Panc1 (cell line): ENCODE measurements around the gene CENATAC.

Experiments
- CTCF ChIP-seq: fragments of 450-650 bp; IDR thresholded peaks from 2 replicates; pipeline ENCODE4 v1.5.1; 2017; ENCODE audit warnings: mild to moderate bottlenecking
- POLR2AphosphoS5 ChIP-seq: IDR thresholded peaks from 2 replicates; pipeline ENCODE4 v1.6.1; 2012; ENCODE audit warnings: mild to moderate bottlenecking, low read depth, low read length, moderate library complexity

- TF ChIP-seq CTCF (no peak), POLR2AphosphoS5 (no peak)
Measured at GRCh38 chr11:119052163-119052814, 54.4 kb downstream of the CENATAC start.
